Activated naive CD4-positive, alpha-beta T cell treated with anti-CD3 and anti-CD28 coated beads, Interleukin-2, amount 50 U/mL, for 24 hours (primary cell): ENCODE data around the gene SRGAP2B.
"Not testable (repeated sequence)": the region's sequence is repeated elsewhere in the genome, so short reads cannot be mapped to it uniquely, and the experiment has no call there.

Experiments used
- H3K27ac Mint-ChIP-seq: one replicate; pipeline ENCODE4 v1.8.0; 2021; ENCODE audit warnings: mild to moderate bottlenecking, mixed read lengths
- H3K27me3 Mint-ChIP-seq: one replicate; pipeline ENCODE4 v1.8.0; 2021; ENCODE audit warnings: mixed read lengths
- H3K36me3 Mint-ChIP-seq: one replicate; pipeline ENCODE4 v1.8.0; 2021; ENCODE audit warnings: mixed read lengths
- H3K4me1 Mint-ChIP-seq: one replicate; pipeline ENCODE4 v1.8.0; 2021; ENCODE audit warnings: mixed read lengths
- H3K4me3 Mint-ChIP-seq: one replicate; pipeline ENCODE4 v1.8.0; 2021; ENCODE audit warnings: mild to moderate bottlenecking, mixed read lengths
- H3K9me3 Mint-ChIP-seq: one replicate; pipeline ENCODE4 v1.8.0; 2021; ENCODE audit warnings: mixed read lengths

The SRGAP2B gene

DNA sequence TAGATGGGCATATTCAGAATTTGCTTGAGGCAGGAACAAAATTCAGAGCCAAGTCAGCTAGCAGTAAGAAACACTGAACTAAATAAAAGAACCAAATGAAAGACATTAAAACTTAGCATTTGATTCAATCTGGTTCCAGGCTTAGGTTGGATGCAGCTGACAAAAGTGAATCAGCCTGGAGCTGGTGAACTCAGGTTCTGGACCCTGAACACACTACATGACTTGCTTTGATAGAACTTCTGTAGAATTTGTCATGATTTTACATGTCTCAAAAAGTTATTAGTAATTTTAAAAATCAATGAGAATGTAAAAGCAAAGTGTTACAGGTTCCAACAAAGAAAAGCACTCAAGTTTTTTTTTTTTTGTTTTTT, 78.7 kb downstream of the SRGAP2B start:
- H3K9me3 Mint-ChIP-seq, H3K27me3 Mint-ChIP-seq, H3K36me3 Mint-ChIP-seq, H3K4me1 Mint-ChIP-seq, H3K4me3 Mint-ChIP-seq, H3K27ac Mint-ChIP-seq: not testable (repeated sequence)

DNA sequence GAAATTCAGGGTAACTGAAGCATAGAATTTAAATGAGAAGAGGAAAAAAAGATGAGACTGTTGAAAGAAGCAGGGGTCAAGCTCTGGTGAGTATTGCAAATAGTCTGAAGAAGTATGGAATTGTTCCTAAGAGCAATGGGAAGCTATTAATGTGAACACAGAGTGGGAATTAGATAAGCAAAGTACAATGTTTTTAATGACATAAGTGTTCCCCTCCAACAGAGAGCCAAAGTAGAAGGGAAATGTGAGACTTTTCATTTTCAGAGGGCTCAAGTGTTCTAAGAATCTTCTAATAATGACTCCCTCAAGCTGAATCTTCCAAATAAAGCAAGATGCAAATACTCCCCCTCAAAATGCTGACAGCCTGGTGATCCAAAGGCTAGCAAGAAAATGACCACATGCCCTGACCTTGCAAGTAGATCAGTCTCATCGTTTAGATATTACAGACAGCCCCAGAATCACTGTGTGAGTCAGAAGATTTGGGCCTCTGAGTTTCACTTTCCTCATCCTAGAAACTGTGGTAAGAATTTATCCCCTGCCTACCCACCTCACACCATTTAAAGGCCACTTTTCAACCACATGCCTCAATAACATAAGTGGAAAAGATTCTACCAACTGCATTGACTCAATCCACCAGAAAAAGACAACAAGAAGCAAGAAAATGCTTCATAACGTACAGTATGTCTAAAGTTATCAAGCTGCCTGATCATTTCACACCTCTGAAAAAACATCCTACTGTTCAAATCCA, 79.2 kb downstream of the SRGAP2B start:
- H3K36me3 Mint-ChIP-seq, H3K9me3 Mint-ChIP-seq, H3K4me1 Mint-ChIP-seq, H3K4me3 Mint-ChIP-seq, H3K27me3 Mint-ChIP-seq, H3K27ac Mint-ChIP-seq: not testable (repeated sequence)

DNA sequence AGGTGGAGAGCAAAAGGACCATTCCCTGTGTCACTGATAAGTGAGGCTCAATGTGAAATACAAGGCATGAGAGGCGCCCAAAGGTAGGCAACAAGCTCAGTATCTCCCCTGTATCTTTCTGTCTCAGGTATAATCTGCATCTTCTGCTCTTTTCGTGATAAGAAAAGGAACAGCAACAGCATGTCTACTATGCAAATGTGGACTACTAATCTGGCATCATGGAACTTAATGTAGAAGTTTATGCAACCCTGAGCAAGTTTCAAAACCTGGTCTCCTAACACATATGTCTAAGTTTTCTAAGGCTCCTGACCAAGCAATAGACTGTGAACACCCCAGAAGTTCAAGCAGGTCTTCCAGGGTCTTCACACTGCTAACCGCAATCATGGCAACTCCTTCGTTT, 81.8 kb downstream of the SRGAP2B start:
- H3K4me3 Mint-ChIP-seq, H3K27me3 Mint-ChIP-seq, H3K27ac Mint-ChIP-seq, H3K36me3 Mint-ChIP-seq, H3K9me3 Mint-ChIP-seq, H3K4me1 Mint-ChIP-seq: not testable (repeated sequence)

DNA sequence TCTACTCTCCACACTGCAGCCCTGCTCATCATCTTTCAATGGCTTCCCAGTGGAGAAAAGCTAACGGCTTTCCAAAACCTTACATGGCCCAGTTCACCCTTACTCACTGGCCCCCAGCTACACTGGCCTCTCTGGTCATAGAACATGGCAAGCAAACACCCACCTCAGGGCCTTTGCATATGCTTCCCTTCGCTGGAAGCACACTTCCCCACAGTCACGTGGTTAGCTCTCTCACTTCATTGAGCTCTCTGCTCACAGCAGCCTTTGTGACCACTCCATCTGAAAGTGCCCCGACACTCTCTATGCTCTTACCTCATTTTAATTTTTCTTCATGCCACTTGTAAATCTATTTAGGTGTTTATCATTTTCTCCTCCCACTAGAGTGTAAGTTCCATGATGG, 83.3 kb downstream of the SRGAP2B start:
- not testable (repeated sequence) for H3K27me3 Mint-ChIP-seq, H3K27ac Mint-ChIP-seq

DNA sequence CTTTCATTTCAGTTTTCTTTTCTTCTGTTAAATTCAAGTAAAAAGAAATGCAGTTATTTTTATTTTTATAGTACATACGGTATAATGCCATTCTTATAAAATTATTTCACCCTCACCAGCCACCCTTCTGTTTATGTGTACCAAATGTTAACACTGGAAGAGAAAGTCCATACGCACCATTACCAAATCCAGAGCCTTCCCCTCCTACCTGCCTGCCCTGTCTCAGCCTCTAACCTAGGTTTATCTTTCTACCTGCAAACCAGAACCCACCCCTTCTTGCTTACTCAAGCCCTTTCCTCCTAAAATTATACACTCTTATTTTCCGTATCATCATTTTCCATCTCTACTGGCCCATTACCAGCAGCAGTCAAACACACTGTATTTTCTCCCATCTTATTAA, 84.5 kb downstream of the SRGAP2B start:
- H3K9me3 Mint-ChIP-seq, H3K36me3 Mint-ChIP-seq, H3K27me3 Mint-ChIP-seq, H3K4me3 Mint-ChIP-seq, H3K27ac Mint-ChIP-seq, H3K4me1 Mint-ChIP-seq: not testable (repeated sequence)

More for the DNA sequence above, 83.3 kb downstream of the SRGAP2B start:
- not testable (repeated sequence) for H3K36me3 Mint-ChIP-seq, H3K9me3 Mint-ChIP-seq, H3K4me3 Mint-ChIP-seq, H3K4me1 Mint-ChIP-seq

DNA sequence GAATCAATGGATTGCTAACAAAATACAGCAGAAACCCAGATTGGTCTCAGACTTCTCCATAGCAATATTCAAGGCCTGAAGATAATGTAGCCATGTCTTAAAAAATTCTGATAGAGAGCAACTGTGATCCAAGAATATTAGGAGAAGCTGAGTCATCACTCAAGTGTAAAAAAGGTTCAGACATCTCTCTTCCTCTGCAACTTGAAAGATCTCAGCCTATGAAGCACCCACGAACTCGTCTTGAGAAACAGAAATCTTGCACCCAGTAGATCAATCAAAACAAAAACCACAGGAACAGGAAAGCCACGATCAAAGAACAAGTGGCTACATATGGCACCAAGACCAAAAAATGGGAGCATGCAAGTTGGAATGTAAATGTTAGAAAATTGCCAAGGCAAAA, 85.2 kb downstream of the SRGAP2B start:
- peak overlapping the region; percentile 28 for H3K4me3 Mint-ChIP-seq
- not testable (repeated sequence) for H3K9me3 Mint-ChIP-seq, H3K27me3 Mint-ChIP-seq, H3K4me1 Mint-ChIP-seq, H3K36me3 Mint-ChIP-seq, H3K27ac Mint-ChIP-seq

DNA sequence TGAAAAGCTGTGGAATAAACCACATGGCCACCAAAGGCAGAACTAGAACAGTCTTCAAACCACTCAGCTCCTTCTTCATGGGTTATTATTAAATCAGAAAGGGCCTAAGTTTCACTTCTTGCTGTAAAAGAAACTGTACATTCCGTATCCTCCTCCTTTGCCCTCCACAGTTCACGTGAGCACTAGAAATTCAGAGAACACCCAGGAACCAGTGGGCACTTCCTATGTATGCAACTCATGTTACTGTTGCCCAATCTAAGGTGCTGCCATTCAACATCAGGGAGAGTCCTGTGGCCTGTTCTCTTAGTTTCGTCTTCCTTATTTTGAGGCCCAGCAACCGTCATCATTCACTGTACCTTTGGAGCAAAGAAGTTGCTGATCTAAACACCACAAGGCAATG, 86.7 kb downstream of the SRGAP2B start:
- H3K36me3 Mint-ChIP-seq, H3K9me3 Mint-ChIP-seq, H3K4me3 Mint-ChIP-seq, H3K27me3 Mint-ChIP-seq, H3K27ac Mint-ChIP-seq, H3K4me1 Mint-ChIP-seq: not testable (repeated sequence)

DNA sequence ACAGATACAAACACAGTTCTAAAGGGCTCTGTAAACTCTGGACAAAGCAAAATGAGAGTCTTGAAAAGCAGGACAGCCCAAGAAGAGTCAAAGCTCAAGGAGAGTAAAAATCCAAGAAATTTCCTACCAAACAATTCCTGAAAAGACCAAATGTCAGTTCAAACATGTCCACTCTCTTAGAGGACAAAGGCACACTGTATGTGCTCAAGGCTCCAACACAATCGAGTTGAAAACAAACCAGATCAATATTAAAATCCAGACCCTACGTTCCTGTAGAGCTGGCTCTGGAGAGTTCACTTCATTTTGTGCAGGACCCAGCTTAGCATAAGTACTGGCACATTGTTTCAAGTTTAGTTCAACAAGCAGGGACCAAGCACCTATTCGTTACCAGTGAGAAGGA, 90.0 kb downstream of the SRGAP2B start:
- H3K27me3 Mint-ChIP-seq, H3K9me3 Mint-ChIP-seq, H3K27ac Mint-ChIP-seq, H3K36me3 Mint-ChIP-seq, H3K4me3 Mint-ChIP-seq, H3K4me1 Mint-ChIP-seq: not testable (repeated sequence)

DNA sequence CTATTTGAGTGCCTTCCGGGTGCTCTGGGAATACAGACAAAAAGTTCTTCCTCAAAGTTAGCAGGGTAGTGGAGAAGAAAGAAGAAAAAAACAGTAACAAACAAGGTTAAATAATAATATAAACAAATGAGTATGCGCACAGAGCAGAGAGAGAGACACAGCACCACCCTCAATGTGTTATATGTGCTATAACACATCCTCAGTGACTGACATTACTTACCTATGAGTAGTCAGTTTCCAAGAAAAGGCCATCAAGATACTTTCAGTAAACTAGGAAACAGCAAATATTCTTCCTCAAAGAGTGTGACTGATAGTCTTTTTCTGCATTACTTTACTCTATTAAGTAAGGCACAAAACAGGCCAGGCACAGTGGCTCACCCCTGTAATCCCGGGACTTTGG, 93.7 kb downstream of the SRGAP2B start:
- H3K36me3 Mint-ChIP-seq, H3K9me3 Mint-ChIP-seq, H3K27ac Mint-ChIP-seq, H3K4me1 Mint-ChIP-seq, H3K4me3 Mint-ChIP-seq, H3K27me3 Mint-ChIP-seq: not testable (repeated sequence)

DNA sequence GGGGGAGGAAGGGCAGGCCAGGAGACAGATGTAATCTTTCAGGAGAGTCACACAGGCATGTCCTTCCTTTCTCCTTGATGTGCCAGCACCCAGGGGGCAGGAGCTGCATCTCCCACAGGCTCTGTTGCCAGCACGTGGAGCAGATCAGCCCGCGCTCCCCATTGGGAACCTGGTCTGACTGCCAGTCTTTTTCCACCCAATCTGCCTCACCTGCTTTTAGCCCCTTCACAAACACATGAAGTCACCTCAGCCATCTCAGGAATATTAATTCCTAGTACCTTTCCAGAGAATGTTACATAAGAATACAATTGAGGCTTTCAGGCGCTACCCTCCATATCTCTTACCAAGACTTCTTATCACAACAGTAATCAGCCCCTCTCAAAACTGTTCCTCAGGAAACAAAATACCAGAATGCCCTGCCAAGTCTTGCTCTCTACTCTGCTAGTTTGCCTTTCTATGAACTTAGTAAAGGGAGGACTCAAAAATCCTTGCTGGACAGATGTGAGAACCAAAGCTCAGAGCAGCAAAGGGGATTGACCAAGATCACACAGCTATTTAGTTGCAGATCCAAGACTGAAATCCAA, 94.3 kb downstream of the SRGAP2B start:
- H3K4me1 Mint-ChIP-seq, H3K4me3 Mint-ChIP-seq, H3K27ac Mint-ChIP-seq, H3K36me3 Mint-ChIP-seq, H3K27me3 Mint-ChIP-seq, H3K9me3 Mint-ChIP-seq: not testable (repeated sequence)

DNA sequence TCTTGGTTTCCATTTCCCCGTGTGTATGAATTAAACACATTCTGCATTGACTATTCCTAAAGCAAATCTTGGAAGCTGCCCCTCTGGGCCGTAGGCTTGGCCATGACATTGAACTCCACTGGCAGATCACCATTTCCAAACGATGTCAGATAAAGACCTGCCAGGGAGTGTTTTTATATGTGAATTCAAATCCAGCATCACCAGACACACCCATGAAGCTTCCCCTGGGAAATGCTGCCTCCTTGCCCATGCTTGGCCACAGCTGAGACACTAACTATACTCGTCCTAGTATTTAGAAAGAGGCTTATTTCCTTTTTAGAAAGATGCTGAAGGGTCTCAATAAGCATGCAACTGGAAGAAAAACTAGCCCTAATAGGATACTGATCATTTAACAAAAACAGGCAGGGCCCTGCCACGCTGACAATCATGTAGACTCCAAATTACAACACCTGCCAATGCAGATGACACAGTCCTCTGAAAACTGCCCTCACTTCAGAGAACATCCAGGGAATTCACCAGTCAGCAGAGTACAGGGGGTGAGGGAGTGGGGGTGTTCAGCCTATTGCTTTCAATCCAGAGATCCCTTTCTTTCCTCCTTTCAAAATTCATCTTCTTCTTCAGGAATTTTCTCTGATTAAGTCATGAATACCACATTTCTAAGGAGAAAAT, 94.9 kb downstream of the SRGAP2B start:
- not testable (repeated sequence) for H3K4me1 Mint-ChIP-seq, H3K4me3 Mint-ChIP-seq, H3K36me3 Mint-ChIP-seq, H3K9me3 Mint-ChIP-seq, H3K27ac Mint-ChIP-seq, H3K27me3 Mint-ChIP-seq

DNA sequence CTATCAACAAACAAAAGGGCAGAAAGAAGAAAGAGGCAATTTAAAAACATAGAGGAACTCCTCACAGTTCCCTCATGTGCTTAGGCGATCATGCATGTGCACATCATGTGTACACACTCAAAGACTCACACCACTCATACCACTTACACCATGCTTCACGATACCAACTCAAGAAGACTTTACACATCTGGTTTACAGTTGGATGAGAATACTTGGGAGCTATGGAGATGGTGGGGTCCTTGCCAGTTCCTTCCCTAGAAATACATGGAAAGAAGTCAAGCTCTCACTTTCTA, 96.2 kb downstream of the SRGAP2B start:
- H3K4me1 Mint-ChIP-seq, H3K36me3 Mint-ChIP-seq, H3K9me3 Mint-ChIP-seq, H3K4me3 Mint-ChIP-seq, H3K27me3 Mint-ChIP-seq, H3K27ac Mint-ChIP-seq: not testable (repeated sequence)

DNA sequence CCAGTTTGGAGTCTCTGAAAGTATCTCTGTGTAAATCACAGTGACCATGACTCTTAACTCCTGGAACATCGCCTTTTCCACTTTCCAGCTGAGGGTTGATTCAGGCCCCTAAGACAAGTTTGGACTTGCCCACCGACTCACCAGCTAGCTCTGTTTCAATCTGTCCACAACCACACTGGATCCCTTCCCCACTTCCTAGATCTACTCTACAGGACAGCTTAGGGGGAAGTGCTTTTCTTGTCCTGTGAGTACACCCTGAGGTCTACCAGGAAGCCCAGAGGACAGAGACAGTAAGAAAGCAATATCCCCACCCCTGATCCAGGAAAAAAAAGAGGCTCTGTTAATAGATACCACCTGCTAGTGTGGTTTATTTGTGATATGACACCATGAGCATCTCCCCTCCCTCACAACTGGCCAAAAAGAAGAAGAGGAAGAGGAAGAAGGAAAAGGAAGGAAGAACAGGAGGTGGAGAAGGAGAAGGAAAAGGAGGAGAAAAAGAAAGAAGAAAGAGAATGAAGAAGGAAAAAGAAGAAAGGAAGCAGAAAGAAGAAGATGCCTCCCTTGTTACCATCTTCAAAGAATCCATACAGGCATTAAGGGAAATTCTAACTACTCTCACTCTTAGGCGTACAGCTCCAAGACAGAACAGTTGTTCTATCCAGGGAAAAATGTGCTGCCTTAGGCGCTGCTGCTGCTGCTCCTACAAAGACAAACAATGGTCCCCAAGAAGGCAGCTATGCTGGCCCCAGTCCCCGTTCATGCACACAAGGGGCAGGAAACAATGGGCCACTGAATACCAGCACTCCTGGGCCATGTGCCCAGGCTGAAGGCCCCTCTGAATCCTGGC, 96.8 kb downstream of the SRGAP2B start:
- not testable (repeated sequence) for H3K9me3 Mint-ChIP-seq, H3K4me3 Mint-ChIP-seq, H3K36me3 Mint-ChIP-seq, H3K4me1 Mint-ChIP-seq, H3K27ac Mint-ChIP-seq, H3K27me3 Mint-ChIP-seq

DNA sequence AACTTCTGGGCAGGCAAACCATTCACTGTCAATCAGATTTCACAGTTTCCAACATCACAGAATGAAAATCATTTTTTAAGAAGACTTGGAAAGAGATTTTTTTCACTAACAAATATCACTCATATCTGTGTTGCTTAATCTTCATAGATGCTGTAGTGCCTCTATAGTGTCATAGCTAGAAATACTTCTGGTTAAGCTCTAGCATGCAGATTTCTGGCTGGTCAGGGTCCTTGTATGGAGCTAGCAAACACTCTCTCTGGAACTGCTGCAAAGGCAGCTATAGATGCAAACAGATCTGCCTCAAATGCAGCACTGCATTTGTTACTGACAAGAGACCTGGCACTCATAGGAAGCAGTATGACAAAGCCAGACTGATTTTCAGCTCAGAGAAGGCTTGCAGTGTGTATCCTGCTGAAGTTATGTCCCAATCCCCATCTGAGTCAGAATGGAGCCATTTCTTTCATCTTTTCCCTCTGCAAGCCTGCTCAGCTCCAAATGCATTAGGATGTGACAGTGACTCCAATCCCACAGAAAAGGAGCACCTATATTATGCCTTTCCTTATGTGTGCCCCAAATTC, 99.2 kb downstream of the SRGAP2B start:
- not testable (repeated sequence) for H3K4me1 Mint-ChIP-seq, H3K27me3 Mint-ChIP-seq, H3K4me3 Mint-ChIP-seq, H3K36me3 Mint-ChIP-seq, H3K9me3 Mint-ChIP-seq, H3K27ac Mint-ChIP-seq

DNA sequence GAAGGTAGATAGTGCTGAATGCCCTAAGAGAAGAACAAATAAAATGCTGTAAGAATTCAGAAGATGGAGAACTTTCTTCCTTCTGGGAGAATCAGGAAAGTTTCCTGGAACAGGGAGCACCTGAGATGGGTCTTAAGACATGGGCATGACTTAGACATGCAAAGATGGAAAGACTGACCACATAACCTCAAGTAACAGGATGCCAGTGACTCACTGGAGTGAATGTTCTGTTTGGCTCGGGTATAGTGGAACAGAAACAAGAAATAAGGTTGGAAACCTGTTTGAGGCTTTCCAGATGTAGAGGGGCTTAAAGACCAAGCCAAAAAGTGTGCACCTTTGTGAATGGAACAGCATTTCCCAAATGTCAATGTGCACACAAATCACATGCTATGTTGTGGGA, 102.2 kb downstream of the SRGAP2B start:
- not testable (repeated sequence) for H3K36me3 Mint-ChIP-seq, H3K27me3 Mint-ChIP-seq, H3K4me3 Mint-ChIP-seq, H3K4me1 Mint-ChIP-seq, H3K27ac Mint-ChIP-seq, H3K9me3 Mint-ChIP-seq

DNA sequence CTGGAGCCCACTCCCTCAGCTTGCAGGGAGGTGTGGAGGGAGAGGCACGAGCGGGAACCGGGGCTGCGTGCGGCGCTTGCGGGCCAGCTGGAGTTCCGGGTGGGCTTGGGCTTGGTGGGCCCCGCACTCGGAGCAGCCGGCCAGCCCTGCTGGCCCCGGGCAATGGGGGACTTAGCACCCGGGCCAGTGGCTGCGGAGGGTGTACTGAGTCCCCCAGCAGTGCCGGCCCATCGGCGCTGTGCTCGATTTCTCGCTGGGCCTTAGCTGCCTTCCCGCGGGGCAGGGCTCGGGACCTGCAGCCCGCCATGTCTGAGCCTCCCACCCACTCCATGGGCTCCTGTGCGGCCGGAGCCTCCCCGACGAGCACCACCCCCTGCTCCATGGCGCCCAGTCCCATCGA, 104.5 kb downstream of the SRGAP2B start:
- H3K9me3 Mint-ChIP-seq, H3K4me1 Mint-ChIP-seq, H3K4me3 Mint-ChIP-seq, H3K27me3 Mint-ChIP-seq, H3K36me3 Mint-ChIP-seq, H3K27ac Mint-ChIP-seq: not testable (repeated sequence)
